Adrenal gland (tissue), 5 donors: ENCODE data around the gene PSKH1.

Source experiments
- CTCF ChIP-seq, 6 experiments: fragments of 450-650 bp in 4 of 6; fragments of 200-600 bp in 2 of 6; sonication (generic) in 1 of 6; IDR thresholded peaks; 1 replicate in 5 of 6; 2 replicates in 1 of 6; pipeline versions ENCODE4 v1.5.1 to v1.8.0; 2016 to 2021; ENCODE audit warnings: antibody characterized with exemption in 6 of 6, mild to moderate bottlenecking in 2 of 6, moderate library complexity in 1 of 6
- POLR2A ChIP-seq, 2 donors: fragments of 450-650 bp; IDR thresholded peaks; one replicate each; pipeline ENCODE4 v1.6.1; 2017; ENCODE audit warnings: antibody characterized with exemption in 2 of 2, mild to moderate bottlenecking in 2 of 2, moderate library complexity in 1 of 2
- donor health status: DM: no; HTN: no; CAD: no.

DNA sequence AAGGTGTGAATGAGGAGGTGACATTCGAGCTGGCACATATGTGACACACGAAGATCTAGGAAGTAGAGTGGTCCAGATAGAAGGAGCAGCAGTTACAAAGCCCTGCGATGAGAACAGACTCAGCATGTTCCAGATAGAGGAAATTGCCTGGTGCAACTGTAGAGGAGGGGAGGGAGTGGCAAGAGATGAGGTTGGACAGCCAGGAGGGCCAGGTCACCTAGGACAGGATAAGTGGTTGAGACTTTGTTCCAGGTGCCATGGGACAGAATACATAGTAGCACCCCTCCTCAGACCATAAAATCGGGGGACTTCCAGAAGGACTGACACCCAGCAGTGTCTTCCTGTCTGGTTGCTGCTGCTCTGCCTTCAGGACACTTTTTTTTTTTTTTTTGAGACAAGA lies 34.6 kb upstream of the PSKH1 start:
- no peak for TF ChIP-seq CTCF (IDR thresholded peaks at IDR 0.05)
- TF ChIP-seq POLR2A (IDR thresholded peaks at IDR 0.05): no peak
